Hematopoietic multipotent progenitor cell treated with erythropoietin and hydrocortisone succinate and interleukin-3 and kit ligand, for 4 days (in vitro differentiated cells): Measurements from ENCODE around the gene TMEM61.

Source experiments
- DNase-seq: peaks from one replicate; pipeline ENCODE4 v3.0.0-alpha.2; 2015

The TMEM61 gene

GRCh38 chr1:54986025-54986424, 5.6 kb downstream of the TMEM61 start:
- no peak for DNase-seq

DNA sequence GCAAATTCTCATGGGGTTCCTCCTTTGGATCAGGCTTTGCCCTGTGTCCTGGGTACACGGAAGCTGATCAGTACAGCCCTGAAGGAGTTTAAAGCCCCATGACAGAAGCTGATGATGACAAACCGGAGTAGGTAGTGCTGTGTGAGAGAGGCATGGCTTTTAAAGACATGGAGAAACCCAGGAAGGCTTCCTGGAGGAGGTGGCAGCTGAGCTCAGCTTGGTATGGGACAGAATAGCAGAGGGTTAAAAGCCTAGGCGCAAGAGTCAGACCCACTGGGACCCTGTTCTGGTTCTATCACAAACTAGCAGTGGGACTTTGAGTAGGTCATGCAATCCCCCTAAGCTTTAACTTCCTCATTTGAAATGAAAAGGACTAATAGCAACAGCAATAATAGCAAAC, 6.1 kb downstream of the TMEM61 start:
- no peak for DNase-seq

GRCh38 chr1:54987427-54987826, 7.0 kb downstream of the TMEM61 start:
- DNase-seq = no peak

- DNase-seq = no peak
Measured at GRCh38 chr1:54987919-54988705, 7.7 kb downstream of the TMEM61 start.

DNA sequence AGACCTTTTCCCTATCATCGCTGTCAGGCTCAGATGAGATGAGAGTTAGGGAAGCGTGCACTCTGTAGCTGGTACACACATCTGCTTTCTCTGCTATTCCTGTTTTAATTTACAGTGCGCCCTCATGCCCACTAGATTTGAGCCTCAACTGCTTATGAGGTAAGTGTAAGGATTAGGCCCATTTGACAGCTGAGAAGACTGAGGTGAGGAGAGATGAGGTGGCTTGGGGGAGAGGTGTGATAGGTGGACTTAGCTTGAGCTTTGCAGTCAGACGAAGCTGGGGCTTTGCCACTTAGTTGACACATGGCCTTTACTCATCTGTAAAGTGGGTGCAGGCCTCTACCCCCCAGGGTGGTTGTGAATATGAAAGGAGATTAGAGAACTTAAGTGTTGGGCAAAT, 8.5 kb downstream of the TMEM61 start:
- no peak for DNase-seq

GRCh38 chr1:54989473-54989872, 9.0 kb downstream of the TMEM61 start:
- no peak for DNase-seq

GRCh38 chr1:54989968-54990810, 9.8 kb downstream of the TMEM61 start:
- DNase-seq = no peak

DNA sequence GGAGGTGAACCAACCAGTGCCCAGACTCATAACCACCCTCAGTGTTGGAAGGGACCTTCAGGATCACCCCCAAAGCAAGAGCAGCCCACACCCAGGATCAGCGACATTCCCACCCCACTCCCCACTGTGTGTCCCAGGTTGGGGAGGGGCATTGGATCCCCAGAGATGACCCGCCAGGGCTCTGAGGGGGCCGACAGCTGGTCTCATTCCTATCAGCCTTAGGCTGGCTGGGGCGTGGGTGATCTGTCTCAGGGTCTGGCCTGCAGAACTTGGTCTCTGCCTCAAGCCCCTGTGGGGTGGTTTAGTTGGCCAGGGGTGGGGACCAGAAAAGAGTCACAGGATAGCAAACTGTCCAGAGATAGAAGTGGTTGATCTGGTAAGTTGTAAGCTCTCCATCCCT, 10.5 kb downstream of the TMEM61 start:
- no peak for DNase-seq

DNA sequence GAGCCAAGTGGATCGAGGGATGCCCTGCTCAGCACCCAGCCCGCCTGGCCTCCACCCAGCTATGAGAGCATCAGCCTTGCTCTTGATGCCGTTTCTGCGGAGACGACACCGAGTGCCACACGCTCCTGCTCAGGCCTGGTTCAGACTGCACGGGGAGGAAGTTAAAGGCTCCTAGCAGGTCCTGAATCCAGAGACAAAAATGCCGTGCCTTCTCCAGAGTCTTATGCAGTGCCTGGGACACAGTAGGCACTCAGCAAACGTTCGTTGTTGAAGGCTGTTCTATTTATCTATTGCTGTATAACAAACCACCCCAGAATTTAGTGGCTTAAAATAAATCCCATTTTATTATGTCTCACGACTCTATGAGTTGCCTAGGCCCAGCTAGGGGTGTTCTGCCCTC, 11.5 kb downstream of the TMEM61 start:
- DNase-seq = no peak

DNA sequence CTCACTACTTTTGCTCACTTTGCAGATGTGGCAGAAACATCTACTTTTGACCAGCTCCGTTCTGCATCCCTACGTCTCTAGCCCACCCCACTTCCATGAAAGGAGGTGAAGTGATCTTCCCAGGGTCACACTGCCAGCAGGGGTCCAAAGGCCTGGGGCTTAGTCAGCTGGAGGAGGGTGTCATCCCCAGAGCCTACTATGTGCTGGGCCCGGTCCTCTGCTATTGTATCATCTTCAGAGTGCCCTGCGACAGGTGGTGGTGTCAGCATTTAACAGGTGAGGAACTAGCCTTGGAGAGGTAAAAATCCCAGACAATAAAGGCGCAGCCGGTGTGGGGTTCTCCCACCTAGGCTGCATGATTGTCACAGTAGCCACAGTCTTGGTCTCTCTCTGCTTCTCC, 12.7 kb downstream of the TMEM61 start:
- no peak for DNase-seq

DNA sequence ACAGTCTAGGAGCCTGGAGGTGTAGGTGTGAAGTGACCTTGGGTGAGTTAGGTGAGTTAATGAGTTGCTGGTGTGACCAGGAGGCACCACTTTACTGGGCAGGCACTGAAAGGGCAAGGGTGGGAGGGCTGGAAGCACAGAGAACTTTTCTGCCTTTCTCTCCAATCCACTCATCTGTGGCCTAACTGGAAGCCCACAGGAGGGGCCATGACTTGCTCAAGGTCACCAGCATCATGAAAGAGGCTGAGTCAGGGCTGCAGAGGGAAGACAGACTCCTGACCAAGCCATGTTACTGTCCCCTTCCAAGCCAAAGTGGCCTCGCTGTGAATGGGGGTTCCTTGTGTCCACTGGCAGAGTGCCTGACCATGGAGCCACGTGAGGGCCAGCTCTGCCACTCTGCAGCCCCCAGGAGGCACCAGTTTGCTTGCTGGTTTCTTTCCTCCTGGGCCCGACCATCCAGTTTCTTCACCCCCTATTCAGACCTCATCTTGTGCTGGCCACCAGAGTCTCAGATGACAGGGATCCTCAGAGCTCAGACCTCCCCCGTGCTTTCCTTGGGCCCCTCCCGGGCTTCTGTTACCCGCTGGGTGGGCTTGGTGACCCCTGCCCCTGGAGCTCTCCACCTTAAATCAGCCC, 14.0 kb downstream of the TMEM61 start:
- no peak for DNase-seq

DNA sequence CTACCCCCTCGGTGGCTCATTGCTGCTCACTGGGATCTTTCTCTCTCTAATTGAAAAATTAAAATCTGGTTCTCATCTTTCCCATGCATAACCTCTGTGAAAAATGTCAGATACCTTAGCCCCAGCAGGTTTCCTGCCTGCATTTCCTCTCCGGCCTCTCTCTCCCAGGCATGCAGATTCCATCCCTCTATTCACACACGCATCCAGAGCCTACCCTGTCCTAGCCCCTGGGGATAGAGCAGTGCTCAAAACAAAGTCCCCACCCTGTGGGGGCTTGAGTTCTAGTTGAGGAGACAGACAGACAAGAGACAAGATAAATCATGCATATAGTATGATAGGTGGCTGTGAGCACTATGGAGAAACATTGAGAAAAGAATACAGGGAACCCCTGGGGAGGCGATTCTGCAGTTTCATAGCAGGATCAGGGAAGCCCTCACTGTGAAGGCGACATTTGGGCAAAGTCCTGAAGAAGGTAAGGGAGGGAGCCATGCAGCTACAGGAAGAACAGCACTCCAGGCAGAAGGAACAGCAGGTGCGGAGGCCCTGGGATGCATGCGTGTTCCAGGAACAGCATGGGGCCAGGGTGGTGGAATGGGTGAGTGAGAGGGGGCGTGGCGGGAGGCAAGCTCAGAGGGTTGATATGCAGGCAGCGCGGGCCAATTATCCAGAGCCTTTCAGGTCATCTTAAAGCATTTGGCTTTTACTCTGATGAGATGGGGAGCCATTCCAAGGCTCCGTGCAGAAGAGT, 14.8 kb downstream of the TMEM61 start:
- no peak for DNase-seq

DNA sequence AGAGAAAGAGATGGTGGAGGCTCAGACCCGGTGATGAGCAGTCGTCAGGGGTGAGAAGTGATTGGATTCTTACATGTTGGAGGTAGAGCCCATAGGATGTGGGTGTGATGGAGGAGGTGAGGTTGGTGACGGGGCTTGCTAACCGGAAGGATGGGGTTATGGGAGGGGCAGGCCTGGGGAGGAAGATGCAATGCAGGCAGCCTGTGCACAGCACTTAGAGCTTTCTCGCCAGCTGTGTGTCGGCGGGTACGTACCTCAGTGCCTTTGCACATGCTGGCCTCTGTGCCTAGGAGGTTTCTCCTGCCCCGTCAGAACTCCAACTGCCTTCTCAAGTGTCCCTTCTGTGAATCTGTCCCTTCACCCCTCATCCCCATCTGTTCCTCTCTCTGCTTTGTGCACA, 15.4 kb downstream of the TMEM61 start:
- DNase-seq = no peak

DNA sequence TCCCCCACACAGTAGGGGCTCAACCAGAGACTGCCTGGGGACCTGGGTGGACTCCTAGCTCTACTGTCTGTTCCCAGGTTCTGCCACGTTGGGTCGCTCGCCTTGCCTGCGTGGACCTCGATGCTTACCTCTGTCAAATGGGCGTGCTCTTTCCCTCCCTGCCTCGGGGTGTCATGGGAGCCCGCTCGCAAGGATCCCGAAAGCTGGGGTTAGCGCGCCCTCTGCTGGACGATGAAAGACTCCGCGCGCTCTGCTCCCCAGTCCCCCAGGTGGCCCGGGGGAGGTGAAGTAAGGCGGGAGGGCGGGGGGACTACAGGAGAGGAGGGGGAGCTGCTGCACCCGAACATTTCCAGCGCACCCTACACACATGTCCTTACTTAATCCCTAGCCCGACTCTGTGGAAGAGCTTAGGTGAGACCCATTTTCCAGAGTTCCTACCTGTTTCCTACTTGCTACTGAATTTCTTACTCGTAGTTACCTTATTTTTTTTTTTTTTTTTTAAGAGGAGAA, 16.0 kb downstream of the TMEM61 start:
- DNase-seq = peak; percentile 89

DNA sequence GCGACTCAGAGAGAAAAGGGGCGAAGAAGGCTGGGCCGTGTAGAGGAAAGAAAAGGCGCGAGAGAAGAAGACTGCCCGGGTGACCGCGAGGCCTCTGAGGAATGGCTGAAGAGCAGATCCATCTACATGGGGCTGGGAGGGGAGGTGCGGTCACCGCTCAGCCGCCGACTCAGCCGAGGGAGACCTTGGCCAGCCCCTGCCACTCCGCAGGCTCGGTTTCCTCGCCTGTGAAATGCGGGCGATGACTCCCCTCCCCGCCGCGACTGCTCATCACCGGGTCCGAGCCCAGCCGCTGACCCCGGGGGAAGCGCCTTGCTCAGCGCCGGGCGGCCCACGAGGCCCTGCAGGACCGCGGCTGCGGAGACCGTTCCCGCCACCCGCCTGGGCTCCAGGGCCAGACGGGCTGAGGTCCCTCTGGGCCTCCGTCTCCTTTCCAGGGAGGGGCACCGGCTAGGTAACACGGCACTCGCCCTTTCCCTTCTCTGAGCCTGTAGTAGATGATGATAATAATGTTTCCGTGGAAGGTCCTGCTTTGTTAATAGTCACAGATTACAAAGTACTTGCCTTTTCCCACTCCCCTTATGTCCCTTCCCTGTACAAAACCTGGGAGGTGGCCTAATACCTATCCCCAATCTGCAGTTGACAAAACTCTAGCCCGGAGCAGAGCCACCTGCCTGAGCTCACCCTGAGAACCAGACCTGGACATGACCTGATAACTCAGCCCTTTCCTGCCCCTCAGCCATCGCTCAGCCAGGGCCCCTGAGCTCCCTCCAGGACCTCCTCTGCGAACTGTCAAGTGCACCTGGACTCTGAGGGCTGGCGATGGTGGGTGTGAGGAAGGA, 16.7 kb downstream of the TMEM61 start:
- peak; percentile 29 for DNase-seq

- no peak for DNase-seq
Measured at GRCh38 chr1:54997711-54997986, 17.2 kb downstream of the TMEM61 start.

GRCh38 chr1:54998100-54998499, 17.7 kb downstream of the TMEM61 start:
- no peak for DNase-seq

GRCh38 chr1:54998677-54999076, 18.2 kb downstream of the TMEM61 start, which contains the start of gene BSND:
Gene BSND (plus strand): TSS chr1:54998933. CDS start chr1:54999187, 254 bp downstream.
- DNase-seq = no peak

GRCh38 chr1:55000110-55001085, 20.0 kb downstream of the TMEM61 start:
- no peak for DNase-seq

DNA sequence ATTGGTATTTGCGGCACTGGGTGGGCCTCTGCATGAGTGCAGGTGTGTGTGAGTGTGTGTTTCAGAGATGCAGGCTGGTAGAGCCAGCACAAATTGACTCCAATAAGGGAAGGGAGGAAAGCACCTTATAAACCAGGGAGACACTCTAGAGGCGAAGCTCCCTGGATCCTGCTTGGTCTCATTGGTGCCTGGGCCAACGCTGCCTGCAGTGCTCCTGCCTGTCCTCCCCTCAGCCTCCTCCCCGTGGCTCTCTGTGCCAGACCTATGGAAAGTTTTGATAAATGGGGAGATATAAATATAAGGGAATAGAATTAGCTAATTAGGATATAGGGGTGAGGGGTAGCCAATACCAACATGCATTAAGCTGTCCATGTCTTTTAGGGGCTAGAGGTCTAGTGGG, 20.9 kb downstream of the TMEM61 start:
- DNase-seq = no peak

- no peak for DNase-seq
Measured at GRCh38 chr1:55002686-55003085, 22.3 kb downstream of the TMEM61 start.
